ENCODE results near the gene KRTAP5-10. TPM values are rescaled to one million over a fixed set of nuclear protein-coding genes. Genes with fewer than 3 reads are reported as not detected.

Gene KRTAP5-10
- total RNA-seq, 2 experiments from 2014 or later: not detected

DNA sequence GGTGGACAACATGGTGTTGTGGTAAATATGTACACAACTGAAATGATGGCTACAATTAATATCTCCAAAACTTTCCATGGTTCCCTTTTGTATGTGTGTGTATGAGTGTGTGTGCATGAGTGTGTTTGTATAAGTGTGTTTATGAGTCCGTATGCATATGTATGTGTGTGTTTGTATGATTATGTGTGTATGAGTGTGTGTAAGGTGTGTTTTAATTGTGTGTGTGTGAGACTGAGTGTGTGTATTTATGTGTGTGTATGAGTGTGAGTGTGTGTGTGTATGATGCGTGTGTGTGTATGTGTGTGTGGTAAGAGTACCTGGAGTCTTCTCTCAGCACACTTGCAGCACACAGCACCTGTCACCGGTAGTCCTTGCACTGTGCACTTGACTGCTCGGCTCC is 9.3 kb upstream of the KRTAP5-10 start:
- Histone ChIP-seq H3K9me3 (ENCODE audit: control insufficient read depth in 1 of 2, insufficient read depth in 1 of 2, low read length in 2 of 2) (peaks cover 0 to 10% of the 10 kb centered on the region in 2 experiments), H3K27ac (ENCODE audit: low read depth in 1 of 2, low read length in 2 of 2) (no peak overlapping the region), H3K4me1 (ENCODE audit: insufficient read depth, low read length) (no peaks in the 10 kb centered on the region), H3K4me3 (ENCODE audit: low read length) (no peak overlapping the region), H3K36me3 (ENCODE audit: insufficient read depth, low read length) (no peaks in the 10 kb centered on the region), H3K27me3 (ENCODE audit: control insufficient read depth in 1 of 2, insufficient read depth in 2 of 2, low read length in 2 of 2) (peaks cover 0 to 3% of the 10 kb centered on the region in 2 experiments)
- no peaks in the 10 kb centered on the region for H3K36me3 Mint-ChIP-seq (ENCODE audit: low read depth)
- H3K4me1 Mint-ChIP-seq (ENCODE audit: low read depth): no peaks in the 10 kb centered on the region
- ChIA-PET POLR2A (no interaction called here), CTCF (no interaction called here)
- no peak overlapping the region for H3K4me3 Mint-ChIP-seq
- ATAC-seq (ENCODE audit: poor library complexity) (no peak), DNase-seq (no peak)
- peaks cover 36% of the 10 kb centered on the region for H3K27me3 Mint-ChIP-seq
- H3K9me3 Mint-ChIP-seq: no peaks in the 10 kb centered on the region
- intact Hi-C loops (cut with DNase I, micrococcal nuclease): no loop called here
- TF ChIP-seq, protein P1, sequence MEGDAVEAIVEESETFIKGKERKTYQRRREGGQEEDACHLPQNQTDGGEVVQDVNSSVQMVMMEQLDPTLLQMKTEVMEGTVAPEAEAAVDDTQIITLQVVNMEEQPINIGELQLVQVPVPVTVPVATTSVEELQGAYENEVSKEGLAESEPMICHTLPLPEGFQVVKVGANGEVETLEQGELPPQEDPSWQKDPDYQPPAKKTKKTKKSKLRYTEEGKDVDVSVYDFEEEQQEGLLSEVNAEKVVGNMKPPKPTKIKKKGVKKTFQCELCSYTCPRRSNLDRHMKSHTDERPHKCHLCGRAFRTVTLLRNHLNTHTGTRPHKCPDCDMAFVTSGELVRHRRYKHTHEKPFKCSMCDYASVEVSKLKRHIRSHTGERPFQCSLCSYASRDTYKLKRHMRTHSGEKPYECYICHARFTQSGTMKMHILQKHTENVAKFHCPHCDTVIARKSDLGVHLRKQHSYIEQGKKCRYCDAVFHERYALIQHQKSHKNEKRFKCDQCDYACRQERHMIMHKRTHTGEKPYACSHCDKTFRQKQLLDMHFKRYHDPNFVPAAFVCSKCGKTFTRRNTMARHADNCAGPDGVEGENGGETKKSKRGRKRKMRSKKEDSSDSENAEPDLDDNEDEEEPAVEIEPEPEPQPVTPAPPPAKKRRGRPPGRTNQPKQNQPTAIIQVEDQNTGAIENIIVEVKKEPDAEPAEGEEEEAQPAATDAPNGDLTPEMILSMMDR (IDR thresholded peaks at IDR 0.05): no peak
- no peak overlapping the region for H3K27ac Mint-ChIP-seq

GRCh38 chr11:71557257-71557656 is 8.1 kb upstream of the KRTAP5-10 start:
- intact Hi-C loops (cut with DNase I, micrococcal nuclease): no loop called here
- Mint-ChIP-seq H3K36me3 (ENCODE audit: low read depth) (no peaks in the 10 kb centered on the region), H3K4me3 (no peak overlapping the region), H3K4me1 (ENCODE audit: low read depth) (no peaks in the 10 kb centered on the region), H3K27me3 (peaks cover 45% of the 10 kb centered on the region), H3K9me3 (no peaks in the 10 kb centered on the region), H3K27ac (no peak overlapping the region)
- Histone ChIP-seq H3K27me3 (ENCODE audit: control insufficient read depth in 1 of 2, insufficient read depth in 2 of 2, low read length in 2 of 2) (peaks cover 0 to 3% of the 10 kb centered on the region in 2 experiments), H3K9me3 (ENCODE audit: control insufficient read depth in 1 of 2, insufficient read depth in 1 of 2, low read length in 2 of 2) (peaks cover 0 to 10% of the 10 kb centered on the region in 2 experiments), H3K4me3 (ENCODE audit: low read length) (no peak overlapping the region), H3K4me1 (ENCODE audit: insufficient read depth, low read length) (no peaks in the 10 kb centered on the region), H3K36me3 (ENCODE audit: insufficient read depth, low read length) (no peaks in the 10 kb centered on the region), H3K27ac (ENCODE audit: low read depth in 1 of 2, low read length in 2 of 2) (no peak overlapping the region)
- ChIA-PET CTCF (no interaction called here), POLR2A (no interaction called here)
- no peak for ATAC-seq (ENCODE audit: poor library complexity)
- TF ChIP-seq, protein P1 (IDR thresholded peaks at IDR 0.05): no peak
- DNase-seq: no peak

GRCh38 chr11:71558996-71559395 is 6.4 kb upstream of the KRTAP5-10 start:
- ATAC-seq (ENCODE audit: poor library complexity): no peak
- ChIA-PET POLR2A (no interaction called here), CTCF (no interaction called here)
- H3K27me3 ChIP-seq (ENCODE audit: control insufficient read depth in 1 of 2, insufficient read depth in 2 of 2, low read length in 2 of 2): peaks cover 5 to 16% of the 10 kb centered on the region in 2 experiments
- H3K27ac Mint-ChIP-seq: no peak overlapping the region
- no peaks in the 10 kb centered on the region for H3K4me1 ChIP-seq (ENCODE audit: insufficient read depth, low read length)
- H3K9me3 Mint-ChIP-seq: no peaks in the 10 kb centered on the region
- no peak for DNase-seq
- no peak overlapping the region for H3K27ac ChIP-seq (ENCODE audit: low read depth in 1 of 2, low read length in 2 of 2)
- H3K9me3 ChIP-seq (ENCODE audit: control insufficient read depth in 1 of 2, insufficient read depth in 1 of 2, low read length in 2 of 2): peaks cover 0 to 10% of the 10 kb centered on the region in 2 experiments
- intact Hi-C loops (cut with DNase I, micrococcal nuclease): no loop called here
- TF ChIP-seq, protein P1 (IDR thresholded peaks at IDR 0.05): no peak
- no peaks in the 10 kb centered on the region for H3K36me3 ChIP-seq (ENCODE audit: insufficient read depth, low read length)
- no peak overlapping the region for H3K4me3 ChIP-seq (ENCODE audit: low read length)
- H3K4me3 Mint-ChIP-seq: no peak overlapping the region
- H3K36me3 Mint-ChIP-seq (ENCODE audit: low read depth): no peaks in the 10 kb centered on the region
- no peaks in the 10 kb centered on the region for H3K4me1 Mint-ChIP-seq (ENCODE audit: low read depth)
- H3K27me3 Mint-ChIP-seq: peaks cover 59% of the 10 kb centered on the region
